Measurements from ENCODE around the gene NUMB.
"Not testable (repeated sequence)": the region's sequence is repeated elsewhere in the genome, so short reads cannot be mapped to it uniquely, and the experiment has no call there.

Gene NUMB

DNA sequence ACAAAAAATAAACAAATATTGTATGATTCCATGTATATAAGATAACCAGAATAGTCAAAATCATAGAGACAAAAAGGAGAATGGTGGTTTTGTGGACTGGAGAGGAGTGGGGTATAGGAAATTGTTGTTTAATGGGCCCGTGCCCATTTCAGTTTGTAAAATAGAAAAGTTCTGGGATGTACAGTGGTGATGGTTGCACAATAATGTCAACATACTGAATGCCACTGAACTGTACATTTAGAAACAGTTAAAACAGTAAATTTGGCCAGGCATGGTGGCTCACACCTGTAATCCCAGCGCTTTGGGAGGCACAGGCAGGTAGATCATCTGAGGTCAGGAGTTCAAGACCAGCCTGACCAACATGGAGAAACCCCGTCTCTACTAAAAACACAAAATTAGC is 40.1 kb downstream of the NUMB start:
- H2AFZ ChIP-seq (ENCODE audit: low read length, unreplicated experiment) = no peak overlapping the region
- H3K4me3 ChIP-seq (ENCODE audit: low read depth, low read length) = no peak overlapping the region
- H3K27me3 ChIP-seq (ENCODE audit: insufficient read depth, low read length) = no peaks in the 10 kb centered on the region
- H3K79me2 ChIP-seq (ENCODE audit: control insufficient read depth, insufficient read depth, low read length, unreplicated experiment) = peaks cover 85% of the 10 kb centered on the region
- H3K4me1 ChIP-seq (ENCODE audit: control insufficient read depth, insufficient read depth, low read length, unreplicated experiment) = no peaks in the 10 kb centered on the region
- H3K27ac ChIP-seq (ENCODE audit: low read depth, low read length) = no peak overlapping the region
- peaks cover 36% of the 10 kb centered on the region for H3K36me3 ChIP-seq (ENCODE audit: insufficient read depth, low read length)

GRCh38 chr14:73406248-73406647 is 52.1 kb downstream of the NUMB start:
- H3K27ac ChIP-seq (ENCODE audit: low read depth, low read length) = not testable (repeated sequence)
- H3K36me3 ChIP-seq (ENCODE audit: insufficient read depth, low read length) = peaks cover 16% of the 10 kb centered on the region
- H3K79me2 ChIP-seq (ENCODE audit: control insufficient read depth, insufficient read depth, low read length, unreplicated experiment) = peaks cover 57% of the 10 kb centered on the region

DNA sequence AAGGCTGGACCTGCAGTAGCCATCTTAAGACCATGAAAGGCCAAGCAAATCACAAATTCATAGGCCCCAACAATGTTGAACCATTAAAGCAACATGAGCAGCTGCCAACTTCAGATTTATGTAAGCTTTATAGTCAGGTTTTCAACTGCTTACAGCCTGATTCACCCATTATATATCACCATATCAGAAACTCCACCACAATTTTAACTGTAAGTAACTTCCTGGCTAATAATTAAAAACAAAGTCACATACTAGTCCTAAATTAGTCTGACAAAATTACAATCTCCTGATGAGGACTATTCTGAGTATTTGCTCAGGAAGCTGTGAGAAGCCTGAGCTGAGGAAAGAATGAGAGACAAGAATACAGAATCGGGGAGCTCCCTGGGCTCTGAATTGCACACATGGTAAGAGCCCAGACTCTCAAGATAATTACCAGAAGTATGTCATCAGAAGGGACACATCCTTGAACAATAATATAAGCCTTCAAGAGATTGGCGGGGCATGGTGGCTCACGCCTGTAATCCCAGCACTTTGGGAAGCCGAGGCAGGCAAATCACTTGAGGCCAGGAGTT is 55.1 kb downstream of the NUMB start:
- H2AFZ ChIP-seq (ENCODE audit: low read length, unreplicated experiment) = no peak overlapping the region
- H3K27me3 ChIP-seq (ENCODE audit: insufficient read depth, low read length) = no peaks in the 10 kb centered on the region
- H3K4me1 ChIP-seq (ENCODE audit: control insufficient read depth, insufficient read depth, low read length, unreplicated experiment) = no peaks in the 10 kb centered on the region
- no peak overlapping the region for H3K27ac ChIP-seq (ENCODE audit: low read depth, low read length)
- H3K36me3 ChIP-seq (ENCODE audit: insufficient read depth, low read length) = peaks cover 9% of the 10 kb centered on the region; the same call in 1 of the 2 replicates
- no peak overlapping the region for H3K4me3 ChIP-seq (ENCODE audit: low read depth, low read length)
- peaks cover 62% of the 10 kb centered on the region for H3K79me2 ChIP-seq (ENCODE audit: control insufficient read depth, insufficient read depth, low read length, unreplicated experiment)

More at GRCh38 chr14:73406248-73406647, 52.1 kb downstream of the NUMB start:
- H3K4me1 ChIP-seq (ENCODE audit: control insufficient read depth, insufficient read depth, low read length, unreplicated experiment); H2AFZ ChIP-seq (ENCODE audit: low read length, unreplicated experiment); H3K27me3 ChIP-seq (ENCODE audit: insufficient read depth, low read length); H3K4me3 ChIP-seq (ENCODE audit: low read depth, low read length): not testable (repeated sequence)

GRCh38 chr14:73402579-73402978 is 55.8 kb downstream of the NUMB start:
- Histone ChIP-seq H3K27ac (ENCODE audit: low read depth, low read length) (no peak overlapping the region), H3K79me2 (ENCODE audit: control insufficient read depth, insufficient read depth, low read length, unreplicated experiment) (peaks cover 64% of the 10 kb centered on the region), H3K4me3 (ENCODE audit: low read depth, low read length) (no peak overlapping the region), H3K4me1 (ENCODE audit: control insufficient read depth, insufficient read depth, low read length, unreplicated experiment) (no peaks in the 10 kb centered on the region), H3K27me3 (ENCODE audit: insufficient read depth, low read length) (no peaks in the 10 kb centered on the region), H3K36me3 (ENCODE audit: insufficient read depth, low read length) (peaks cover 8% of the 10 kb centered on the region; the same call in 1 of the 2 replicates), H2AFZ (ENCODE audit: low read length, unreplicated experiment) (no peak overlapping the region)

DNA sequence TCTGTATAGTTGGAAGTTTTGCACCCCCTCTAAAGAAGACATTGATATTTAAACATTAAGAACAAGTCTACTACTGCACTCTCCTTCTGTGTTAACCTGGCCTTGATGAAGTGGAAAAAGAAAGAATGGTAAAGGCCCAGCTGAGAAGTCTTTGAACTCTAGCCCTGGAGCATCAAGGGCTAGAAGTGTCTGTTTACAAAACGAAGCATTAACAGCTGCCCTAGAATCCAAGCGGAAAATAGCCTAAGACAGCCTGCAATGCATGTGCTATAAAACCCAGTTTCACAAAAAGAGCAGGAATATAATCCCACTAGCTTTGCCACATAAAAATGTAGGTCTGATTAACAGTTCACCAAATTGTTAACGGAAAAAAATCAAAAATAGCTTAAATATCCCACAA is 60.5 kb downstream of the NUMB start:
- Histone ChIP-seq H3K27me3 (ENCODE audit: insufficient read depth, low read length) (no peaks in the 10 kb centered on the region), H3K27ac (ENCODE audit: low read depth, low read length) (no peak overlapping the region), H3K4me3 (ENCODE audit: low read depth, low read length) (no peak overlapping the region), H3K36me3 (ENCODE audit: insufficient read depth, low read length) (no peaks in the 10 kb centered on the region), H3K4me1 (ENCODE audit: control insufficient read depth, insufficient read depth, low read length, unreplicated experiment) (no peaks in the 10 kb centered on the region), H3K79me2 (ENCODE audit: control insufficient read depth, insufficient read depth, low read length, unreplicated experiment) (peaks cover 49% of the 10 kb centered on the region), H2AFZ (ENCODE audit: low read length, unreplicated experiment) (no peak overlapping the region)

- Histone ChIP-seq H2AFZ (ENCODE audit: low read length, unreplicated experiment) (no peak overlapping the region), H3K36me3 (ENCODE audit: insufficient read depth, low read length) (peaks cover 6% of the 10 kb centered on the region), H3K27ac (ENCODE audit: low read depth, low read length) (no peak overlapping the region), H3K79me2 (ENCODE audit: control insufficient read depth, insufficient read depth, low read length, unreplicated experiment) (peaks cover 31% of the 10 kb centered on the region), H3K4me1 (ENCODE audit: control insufficient read depth, insufficient read depth, low read length, unreplicated experiment) (no peaks in the 10 kb centered on the region), H3K27me3 (ENCODE audit: insufficient read depth, low read length) (no peaks in the 10 kb centered on the region), H3K4me3 (ENCODE audit: low read depth, low read length) (no peak overlapping the region)
Observed at GRCh38 chr14:73394317-73394716, 64.0 kb downstream of the NUMB start.

- no peak overlapping the region for H3K27ac ChIP-seq (ENCODE audit: low read depth, low read length)
- H3K36me3 ChIP-seq (ENCODE audit: insufficient read depth, low read length) = peaks cover 6% of the 10 kb centered on the region
- no peaks in the 10 kb centered on the region for H3K4me1 ChIP-seq (ENCODE audit: control insufficient read depth, insufficient read depth, low read length, unreplicated experiment)
Observed at GRCh38 chr14:73393375-73393774, 65.0 kb downstream of the NUMB start.

DNA sequence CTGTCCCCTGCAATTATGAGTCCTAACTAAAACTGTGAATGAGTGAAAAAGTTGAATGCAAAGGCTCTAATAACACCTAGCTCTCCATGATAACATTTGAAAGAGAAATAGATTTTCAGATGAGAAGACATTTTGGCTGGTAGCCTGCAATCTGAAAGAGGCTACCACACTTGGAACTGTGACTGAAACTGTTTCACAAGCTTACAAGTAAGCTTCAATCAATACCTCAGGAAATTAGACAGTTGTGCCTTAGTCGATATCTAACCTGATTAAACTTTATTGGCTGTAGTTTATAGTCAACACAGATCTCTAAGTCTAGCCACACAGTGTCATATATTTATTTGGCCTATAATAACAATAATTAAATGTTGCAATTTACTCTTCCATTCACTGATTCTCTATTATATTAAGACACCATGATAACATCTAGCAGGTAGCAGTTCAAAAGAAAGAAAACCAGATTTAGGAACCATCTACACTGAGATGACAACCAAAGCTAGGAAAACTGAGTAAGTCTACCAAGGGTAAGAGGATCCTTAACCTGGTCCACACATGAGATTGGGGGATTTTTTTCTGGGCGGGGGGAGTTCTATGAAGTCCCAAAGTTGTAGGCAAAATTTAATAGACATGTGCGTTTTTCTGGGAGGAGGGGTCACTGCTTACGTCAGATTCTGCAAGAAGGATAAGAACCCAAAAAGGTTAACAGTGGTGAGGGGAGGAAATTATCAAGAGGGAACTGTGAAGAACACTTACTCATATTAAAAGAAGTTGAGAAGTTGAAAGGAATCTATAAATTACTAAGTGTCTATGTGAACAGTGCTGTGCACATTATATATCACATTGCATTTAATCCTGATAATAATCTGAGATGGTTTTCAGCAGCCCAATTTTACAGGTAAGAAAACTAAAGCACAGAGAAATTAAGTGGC is 65.8 kb downstream of the NUMB start:
- Histone ChIP-seq H3K4me1 (ENCODE audit: control insufficient read depth, insufficient read depth, low read length, unreplicated experiment) (no peaks in the 10 kb centered on the region), H3K36me3 (ENCODE audit: insufficient read depth, low read length) (peaks cover 6% of the 10 kb centered on the region), H2AFZ (ENCODE audit: low read length, unreplicated experiment) (no peak overlapping the region), H3K27ac (ENCODE audit: low read depth, low read length) (no peak overlapping the region), H3K4me3 (ENCODE audit: low read depth, low read length) (no peak overlapping the region), H3K79me2 (ENCODE audit: control insufficient read depth, insufficient read depth, low read length, unreplicated experiment) (peaks cover 19% of the 10 kb centered on the region), H3K27me3 (ENCODE audit: insufficient read depth, low read length) (no peaks in the 10 kb centered on the region)

More at GRCh38 chr14:73393375-73393774, 65.0 kb downstream of the NUMB start:
- H3K27me3 ChIP-seq (ENCODE audit: insufficient read depth, low read length) = no peaks in the 10 kb centered on the region
- no peak overlapping the region for H2AFZ ChIP-seq (ENCODE audit: low read length, unreplicated experiment)
- H3K79me2 ChIP-seq (ENCODE audit: control insufficient read depth, insufficient read depth, low read length, unreplicated experiment) = peaks cover 22% of the 10 kb centered on the region
- no peak overlapping the region for H3K4me3 ChIP-seq (ENCODE audit: low read depth, low read length)

DNA sequence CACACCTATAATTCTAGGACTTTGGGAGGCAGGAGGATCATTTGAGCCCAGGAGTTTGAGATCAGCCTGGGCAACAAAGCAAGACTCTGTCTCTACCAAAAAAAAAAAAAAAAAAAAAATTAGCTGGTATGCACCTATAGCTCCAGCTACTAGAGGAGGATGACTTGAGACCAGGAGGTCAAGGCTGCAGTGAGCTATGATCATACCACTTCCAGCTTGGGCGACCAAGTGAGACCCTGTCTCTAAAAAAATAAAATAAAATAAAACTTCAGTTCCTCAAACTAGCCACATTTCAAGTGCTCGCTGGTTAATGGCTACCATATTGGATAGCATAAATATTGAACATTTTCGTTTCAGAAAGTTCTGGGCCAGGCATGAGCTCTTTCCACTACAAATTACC is 70.5 kb downstream of the NUMB start:
- H3K4me1 ChIP-seq (ENCODE audit: control insufficient read depth, insufficient read depth, low read length, unreplicated experiment); H2AFZ ChIP-seq (ENCODE audit: low read length, unreplicated experiment); H3K27me3 ChIP-seq (ENCODE audit: insufficient read depth, low read length); H3K36me3 ChIP-seq (ENCODE audit: insufficient read depth, low read length); H3K4me3 ChIP-seq (ENCODE audit: low read depth, low read length); H3K27ac ChIP-seq (ENCODE audit: low read depth, low read length): not testable (repeated sequence)
- peaks cover 15% of the 10 kb centered on the region for H3K79me2 ChIP-seq (ENCODE audit: control insufficient read depth, insufficient read depth, low read length, unreplicated experiment)

- Histone ChIP-seq H3K4me1 (ENCODE audit: control insufficient read depth, insufficient read depth, low read length, unreplicated experiment) (no peaks in the 10 kb centered on the region), H3K79me2 (ENCODE audit: control insufficient read depth, insufficient read depth, low read length, unreplicated experiment) (peaks cover 19% of the 10 kb centered on the region), H3K27ac (ENCODE audit: low read depth, low read length) (no peak overlapping the region), H3K36me3 (ENCODE audit: insufficient read depth, low read length) (no peaks in the 10 kb centered on the region; the same call in 1 of the 2 replicates), H3K4me3 (ENCODE audit: low read depth, low read length) (no peak overlapping the region), H3K27me3 (ENCODE audit: insufficient read depth, low read length) (no peaks in the 10 kb centered on the region), H2AFZ (ENCODE audit: low read length, unreplicated experiment) (no peak overlapping the region)
Observed at GRCh38 chr14:73386342-73386741, 72.0 kb downstream of the NUMB start.

- not testable (repeated sequence) for H2AFZ ChIP-seq (ENCODE audit: low read length, unreplicated experiment); H3K27me3 ChIP-seq (ENCODE audit: insufficient read depth, low read length)
- peaks cover 26% of the 10 kb centered on the region for H3K79me2 ChIP-seq (ENCODE audit: control insufficient read depth, insufficient read depth, low read length, unreplicated experiment)
Observed at GRCh38 chr14:73385021-73385420, 73.3 kb downstream of the NUMB start.

More at GRCh38 chr14:73385021-73385420, 73.3 kb downstream of the NUMB start:
- H3K36me3 ChIP-seq (ENCODE audit: insufficient read depth, low read length); H3K4me1 ChIP-seq (ENCODE audit: control insufficient read depth, insufficient read depth, low read length, unreplicated experiment); H3K27ac ChIP-seq (ENCODE audit: low read depth, low read length); H3K4me3 ChIP-seq (ENCODE audit: low read depth, low read length): not testable (repeated sequence)
